Measurements from ENCODE around the gene PLK2. TPM values are rescaled to one million over a fixed set of nuclear protein-coding genes. Genes with fewer than 3 reads are reported as not detected.

Gene PLK2
- total RNA-seq, 4 donors from 2014 or later = 75.6 to 329 (median 147) TPM

DNA sequence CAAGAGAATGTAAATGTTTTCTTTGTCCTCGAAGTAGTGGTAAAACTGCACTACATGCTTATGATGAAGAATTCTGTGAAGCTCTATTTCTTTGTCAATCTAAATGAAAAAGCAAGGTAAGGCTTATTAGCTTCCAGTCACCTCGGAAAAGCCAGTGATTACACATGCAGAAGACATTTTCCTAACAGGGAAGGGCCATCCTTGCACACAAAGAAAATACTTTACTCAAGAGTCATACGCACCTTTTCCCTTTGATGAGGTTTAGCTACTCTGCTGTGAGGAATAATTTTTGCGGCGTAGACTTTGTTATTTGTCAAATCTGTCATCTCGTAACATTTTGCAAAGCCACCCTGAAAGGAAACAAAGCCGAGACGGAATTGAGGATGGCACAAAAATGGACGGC is 1.1 kb downstream of the PLK2 start:
- H3K4me3 ChIP-seq = peak overlapping the region; percentile 68 to 82
- no peaks in the 10 kb centered on the region for H3K36me3 ChIP-seq
- H3K27me3 ChIP-seq = no peaks in the 10 kb centered on the region
- intact Hi-C loops (cut with DNase I; ENCODE audit: low total_unique reads) = loop anchor here (10.0 kb wide), 1 partner anchor 1164 kb away; no protein-coding TSS in a partner anchor
- no peaks in the 10 kb centered on the region for H3K9me3 ChIP-seq
- TF ChIP-seq POLR2A (IDR thresholded peaks at IDR 0.05) = no peak
- no peak for TF ChIP-seq CTCF (IDR thresholded peaks at IDR 0.05)
- H3K4me1 ChIP-seq = no peaks in the 10 kb centered on the region
- peak overlapping the region; percentile 94 to 95 for H3K27ac ChIP-seq
- DNase-seq = no peak

- Histone ChIP-seq H3K4me1 (no peaks in the 10 kb centered on the region), H3K27me3 (no peaks in the 10 kb centered on the region), H3K36me3 (no peaks in the 10 kb centered on the region), H3K4me3 (peak overlapping the region; percentile 68 to 82), H3K27ac (peak overlapping the region in 1 of 2 donors; percentile 95), H3K9me3 (no peaks in the 10 kb centered on the region)
- TF ChIP-seq POLR2A (IDR thresholded peaks at IDR 0.05) (no peak), CTCF (IDR thresholded peaks at IDR 0.05) (no peak)
- intact Hi-C loops (cut with DNase I; ENCODE audit: low total_unique reads) = loop anchor here (10.0 kb wide), 1 partner anchor 1163 kb away; no protein-coding TSS in a partner anchor
- no peak for DNase-seq
These were observed 1.6 kb downstream of the PLK2 start for GRCh38 chr5:58458141-58458742.

DNA sequence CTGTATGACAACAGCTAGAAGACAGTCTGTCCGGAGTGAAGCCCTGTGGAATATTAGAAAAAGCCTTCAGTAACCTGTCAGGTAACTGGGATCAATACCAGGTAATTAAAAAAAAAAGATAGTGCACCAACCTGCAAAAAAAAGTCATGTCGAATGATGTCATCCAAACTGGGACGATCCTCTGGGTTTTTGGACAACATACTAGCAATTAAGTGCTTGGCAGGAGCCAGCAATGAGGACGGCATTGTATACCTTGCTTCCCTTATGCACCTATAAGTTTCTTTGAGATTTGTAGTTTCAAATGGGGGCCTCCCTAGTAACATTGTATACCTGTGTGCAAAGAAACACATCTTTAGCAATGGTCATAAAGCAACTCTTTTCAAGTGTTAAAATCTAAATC is 2.8 kb downstream of the PLK2 start:
- intact Hi-C loops (cut with DNase I; ENCODE audit: low total_unique reads) = loop anchor here (10.0 kb wide), 1 partner anchor 1162 kb away; no protein-coding TSS in a partner anchor
- no peaks in the 10 kb centered on the region for H3K36me3 ChIP-seq
- TF ChIP-seq POLR2A (IDR thresholded peaks at IDR 0.05) (no peak), CTCF (IDR thresholded peaks at IDR 0.05) (no peak)
- H3K4me1 ChIP-seq = no peaks in the 10 kb centered on the region
- H3K9me3 ChIP-seq = no peaks in the 10 kb centered on the region
- DNase-seq = no peak
- H3K4me3 ChIP-seq = peak overlapping the region; percentile 4 to 82
- peak overlapping the region in 1 of 2 donors; percentile 95 for H3K27ac ChIP-seq
- no peaks in the 10 kb centered on the region for H3K27me3 ChIP-seq

DNA sequence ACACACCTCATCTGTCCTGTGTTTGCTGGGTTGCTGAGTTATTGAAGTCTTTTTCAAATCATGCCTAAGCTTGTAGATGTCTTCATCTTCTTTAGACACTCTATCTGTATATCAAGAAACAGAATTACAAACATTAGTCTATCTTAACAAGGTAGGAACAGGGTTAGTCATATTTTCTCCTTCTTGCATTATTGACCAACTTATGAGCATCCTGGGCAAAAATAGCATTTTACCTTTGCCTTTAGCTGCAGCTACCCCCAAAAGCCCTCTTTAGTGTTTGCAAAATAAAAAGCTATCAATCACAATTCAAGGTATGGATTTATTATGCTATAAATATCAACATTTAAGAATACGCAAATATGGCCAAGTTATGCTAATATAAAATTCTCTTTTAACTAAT is 3.4 kb downstream of the PLK2 start:
- DNase-seq = no peak
- H3K9me3 ChIP-seq = no peaks in the 10 kb centered on the region
- TF ChIP-seq POLR2A (IDR thresholded peaks at IDR 0.05) (no peak), CTCF (IDR thresholded peaks at IDR 0.05) (no peak)
- peak overlapping the region in 1 of 2 donors; percentile 95 for H3K27ac ChIP-seq
- no peaks in the 10 kb centered on the region for H3K36me3 ChIP-seq
- intact Hi-C loops (cut with DNase I; ENCODE audit: low total_unique reads) = loop anchor here (10.0 kb wide), 1 partner anchor 1162 kb away; no protein-coding TSS in a partner anchor
- no peaks in the 10 kb centered on the region for H3K4me1 ChIP-seq
- H3K4me3 ChIP-seq = peak overlapping the region; percentile 4 to 10
- H3K27me3 ChIP-seq = no peaks in the 10 kb centered on the region

- no peak for DNase-seq
- TF ChIP-seq POLR2A (IDR thresholded peaks at IDR 0.05) = no peak
- no peak for TF ChIP-seq CTCF (IDR thresholded peaks at IDR 0.05)
- intact Hi-C loops (cut with DNase I; ENCODE audit: low total_unique reads) = loop anchor here (10.0 kb wide), 1 partner anchor 1161 kb away; no protein-coding TSS in a partner anchor
- H3K4me3 ChIP-seq = peak overlapping the region in 1 of 2 donors; percentile 10
- no peaks in the 10 kb centered on the region for H3K4me1 ChIP-seq
- no peaks in the 10 kb centered on the region for H3K36me3 ChIP-seq
- H3K9me3 ChIP-seq = no peaks in the 10 kb centered on the region
- H3K27ac ChIP-seq = peak overlapping the region in 1 of 2 donors; percentile 95
- H3K27me3 ChIP-seq = no peaks in the 10 kb centered on the region
These were observed 3.9 kb downstream of the PLK2 start for GRCh38 chr5:58456026-58456425.

Data from uterus (tissue), 4 donors.